Effector memory CD4-positive, alpha-beta T cell (primary cell): ENCODE data around the gene PROCA1.
A peak's percentile ranks its signal among the peaks of the same experiment; 100 is the strongest.

ENCODE experiments used
- DNase-seq, 3 donors: peaks; one replicate each; pipeline ENCODE4 v3.0.0-alpha.2; 2020
- H3K27ac ChIP-seq: 2 replicates; pipeline ENCODE4 v1.7.0; 2013; ENCODE audit warnings: mild to moderate bottlenecking, low read length, moderate library complexity; ENCODE audit not compliant: insufficient read depth, poor library complexity, severe bottlenecking
- H3K27me3 ChIP-seq: replicated peaks from 2 replicates; pipeline ENCODE4 v1.7.0; 2013; ENCODE audit warnings: mild to moderate bottlenecking, low read length; ENCODE audit not compliant: insufficient read depth, control insufficient read depth, poor library complexity, severe bottlenecking
- H3K36me3 ChIP-seq: 2 replicates; pipeline ENCODE4 v1.7.0; 2013; ENCODE audit warnings: mild to moderate bottlenecking, low read length, moderate library complexity; ENCODE audit not compliant: control insufficient read depth, insufficient read depth
- H3K4me1 ChIP-seq: 2 replicates; pipeline ENCODE4 v1.7.0; 2013; ENCODE audit warnings: low read length, mild to moderate bottlenecking; ENCODE audit not compliant: control insufficient read depth, insufficient read depth, poor library complexity, severe bottlenecking
- H3K4me3 ChIP-seq: 2 replicates; pipeline ENCODE4 v1.7.0; 2013; ENCODE audit warnings: low read length, low read depth, mild to moderate bottlenecking; ENCODE audit not compliant: insufficient read depth, poor library complexity, severe bottlenecking
- H3K9me3 ChIP-seq: 2 replicates; pipeline ENCODE4 v1.7.0; 2013; ENCODE audit warnings: mild to moderate bottlenecking, low read length, moderate library complexity; ENCODE audit not compliant: control insufficient read depth

Gene PROCA1

GRCh38 chr17:28734712-28735241, 23.1 kb upstream of the PROCA1 start:
- H3K4me1 ChIP-seq, result peaks cover 11% of the 10 kb centered on the region
- H3K27ac ChIP-seq, result no peak overlapping the region

DNA sequence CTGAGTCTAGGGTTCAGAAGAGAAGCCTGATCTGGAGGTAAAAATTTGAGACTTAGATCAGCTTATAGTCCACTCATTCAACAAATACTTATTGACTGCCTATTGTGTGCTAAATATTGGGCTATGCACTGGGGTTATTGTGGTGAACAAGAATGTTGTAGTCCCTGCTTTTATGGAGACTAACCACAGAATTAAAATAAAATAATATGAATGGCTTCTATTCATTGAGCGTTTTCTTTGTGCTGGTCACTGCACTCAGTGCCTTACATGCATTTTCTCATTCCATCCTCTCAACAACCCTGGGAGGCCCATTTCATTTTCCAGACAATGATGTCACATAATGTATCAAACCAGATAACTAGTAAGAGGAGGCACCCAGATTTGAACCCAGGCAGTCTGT, 21.7 kb upstream of the PROCA1 start:
- no peak overlapping the region for H3K27ac ChIP-seq
- no peak overlapping the region for H3K4me3 ChIP-seq
- no peaks in the 10 kb centered on the region for H3K36me3 ChIP-seq
- peaks cover 8% of the 10 kb centered on the region for H3K4me1 ChIP-seq
- H3K9me3 ChIP-seq, result no peaks in the 10 kb centered on the region
- no peak for DNase-seq
- no peaks in the 10 kb centered on the region for H3K27me3 ChIP-seq

More at GRCh38 chr17:28734712-28735241, 23.1 kb upstream of the PROCA1 start:
- no peak for DNase-seq
- no peak overlapping the region for H3K4me3 ChIP-seq
- H3K27me3 ChIP-seq, result no peaks in the 10 kb centered on the region
- H3K36me3 ChIP-seq, result no peaks in the 10 kb centered on the region
- no peaks in the 10 kb centered on the region for H3K9me3 ChIP-seq

DNA sequence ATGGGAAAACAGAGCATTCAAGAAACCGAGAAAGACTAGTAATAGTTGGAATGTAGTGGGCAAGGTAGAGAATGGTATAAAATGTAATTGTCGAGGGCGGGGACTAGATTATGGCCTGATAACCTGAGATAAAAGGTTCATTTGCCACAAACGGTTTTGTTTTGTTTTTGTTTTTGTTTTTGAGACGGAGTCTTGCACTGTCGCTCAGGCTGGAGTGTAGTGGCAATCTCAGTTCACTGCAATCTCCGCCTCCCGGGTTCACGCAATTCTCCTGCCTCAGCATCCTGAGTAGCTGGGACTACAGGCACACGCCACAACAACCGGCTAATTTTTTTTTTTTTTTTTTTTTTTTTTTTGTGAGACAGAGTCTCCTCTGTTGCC, 18.3 kb upstream of the PROCA1 start:
- Histone ChIP-seq H3K9me3 (no peaks in the 10 kb centered on the region), H3K4me3 (no peak overlapping the region), H3K4me1 (peaks cover 31% of the 10 kb centered on the region), H3K27ac (no peak overlapping the region), H3K27me3 (no peaks in the 10 kb centered on the region), H3K36me3 (peaks cover under 1% of the 10 kb centered on the region)
- no peak for DNase-seq

DNA sequence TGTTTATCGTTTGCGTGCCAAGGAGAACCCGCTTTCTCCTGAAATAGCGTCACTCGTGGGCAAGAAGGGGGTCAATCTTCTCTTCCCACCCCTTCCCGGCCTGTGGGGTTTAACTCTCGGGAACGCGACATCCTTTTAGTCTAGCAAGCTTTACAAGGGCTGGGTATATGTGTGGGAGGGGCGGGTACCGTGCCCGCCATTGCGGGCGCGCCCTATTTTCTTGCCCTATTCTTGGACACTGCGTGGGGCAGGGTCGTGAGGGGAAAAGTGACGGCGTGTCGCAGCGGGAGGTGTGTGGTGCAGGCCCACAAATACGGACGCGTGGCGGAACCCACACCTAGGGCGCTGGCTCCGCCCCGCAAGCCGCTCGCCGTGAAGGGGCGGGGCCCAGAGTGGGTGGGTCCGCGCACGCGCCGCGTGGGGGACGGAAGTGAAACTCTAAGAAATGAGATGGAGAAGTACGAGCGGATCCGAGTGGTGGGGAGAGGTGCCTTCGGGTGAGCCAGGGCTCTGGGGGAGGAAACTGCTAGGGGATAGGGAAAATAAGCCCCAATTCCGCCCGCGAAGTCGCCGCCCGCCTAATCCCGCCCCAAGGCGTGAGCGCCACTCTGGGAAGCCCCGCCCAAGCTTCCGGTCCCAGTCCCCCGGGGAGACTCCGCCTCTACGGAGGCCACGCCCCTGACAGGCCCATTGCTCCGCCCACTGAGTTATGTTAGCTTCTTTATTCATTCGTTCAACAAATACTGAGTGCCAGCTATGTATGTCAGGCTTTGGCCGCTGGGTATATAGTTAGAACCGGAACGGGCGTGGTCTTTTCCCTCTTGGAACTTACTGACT, 16.9 kb upstream of the PROCA1 start, which contains the start of gene NEK8:
Gene NEK8 (plus strand): TSS at position 425 of the 837 bp plus-strand sequence. CDS start 26 bp downstream, at position 451.
- DNase-seq, result peak; percentile 95 to 96 (median 96)

GRCh38 chr17:28726627-28727491, 15.2 kb upstream of the PROCA1 start:
- peaks cover 29% of the 10 kb centered on the region for H3K36me3 ChIP-seq
- DNase-seq, result peak; percentile 81 to 86 (median 82)
- no peaks in the 10 kb centered on the region for H3K9me3 ChIP-seq
- H3K27me3 ChIP-seq, result no peaks in the 10 kb centered on the region
- peak overlapping the region; percentile 64 for H3K4me3 ChIP-seq
- H3K27ac ChIP-seq, result peak overlapping the region; percentile 100
- H3K4me1 ChIP-seq, result peaks cover 35% of the 10 kb centered on the region

More for the DNA sequence above, 16.9 kb upstream of the PROCA1 start, which contains the start of gene NEK8:
- Histone ChIP-seq H3K27me3 (no peaks in the 10 kb centered on the region), H3K4me1 (peaks cover 31% of the 10 kb centered on the region), H3K4me3 (peak within 1 kb of the TSS; percentile 64), H3K9me3 (no peaks in the 10 kb centered on the region), H3K36me3 (peaks cover 14% of the 10 kb centered on the region), H3K27ac (peak within 1 kb of the TSS; percentile 100)

- Histone ChIP-seq H3K4me1 (peaks cover 41% of the 10 kb centered on the region), H3K9me3 (no peaks in the 10 kb centered on the region)
- peak in 2 of 3 donors; percentile 57 to 62 for DNase-seq
These were observed 14.5 kb upstream of the PROCA1 start, which contains the start of gene TLCD1 for GRCh38 chr17:28726226-28726626. TSS of gene TLCD1 (minus strand) at chr17:28726233. CDS start at chr17:28726097, 136 bp downstream.

GRCh38 chr17:28725660-28726225, 14.1 kb upstream of the PROCA1 start:
- peak overlapping the region; percentile 51 for H3K4me3 ChIP-seq
- H3K9me3 ChIP-seq, result no peaks in the 10 kb centered on the region
- peaks cover 29% of the 10 kb centered on the region for H3K36me3 ChIP-seq
- peak overlapping the region; percentile 60 for H3K27ac ChIP-seq
- no peak for DNase-seq
- H3K27me3 ChIP-seq, result no peaks in the 10 kb centered on the region
- H3K4me1 ChIP-seq, result peaks cover 46% of the 10 kb centered on the region

More at GRCh38 chr17:28726226-28726626, 14.5 kb upstream of the PROCA1 start, which contains the start of gene TLCD1:
- Histone ChIP-seq H3K27me3 (no peaks in the 10 kb centered on the region), H3K4me3 (peak within 1 kb of the TSS; percentile 64), H3K36me3 (peaks cover 29% of the 10 kb centered on the region), H3K27ac (peak within 1 kb of the TSS; percentile 100)

- H3K36me3 ChIP-seq, result peaks cover 29% of the 10 kb centered on the region
These were observed 13.5 kb upstream of the PROCA1 start for GRCh38 chr17:28725166-28725659.

DNA sequence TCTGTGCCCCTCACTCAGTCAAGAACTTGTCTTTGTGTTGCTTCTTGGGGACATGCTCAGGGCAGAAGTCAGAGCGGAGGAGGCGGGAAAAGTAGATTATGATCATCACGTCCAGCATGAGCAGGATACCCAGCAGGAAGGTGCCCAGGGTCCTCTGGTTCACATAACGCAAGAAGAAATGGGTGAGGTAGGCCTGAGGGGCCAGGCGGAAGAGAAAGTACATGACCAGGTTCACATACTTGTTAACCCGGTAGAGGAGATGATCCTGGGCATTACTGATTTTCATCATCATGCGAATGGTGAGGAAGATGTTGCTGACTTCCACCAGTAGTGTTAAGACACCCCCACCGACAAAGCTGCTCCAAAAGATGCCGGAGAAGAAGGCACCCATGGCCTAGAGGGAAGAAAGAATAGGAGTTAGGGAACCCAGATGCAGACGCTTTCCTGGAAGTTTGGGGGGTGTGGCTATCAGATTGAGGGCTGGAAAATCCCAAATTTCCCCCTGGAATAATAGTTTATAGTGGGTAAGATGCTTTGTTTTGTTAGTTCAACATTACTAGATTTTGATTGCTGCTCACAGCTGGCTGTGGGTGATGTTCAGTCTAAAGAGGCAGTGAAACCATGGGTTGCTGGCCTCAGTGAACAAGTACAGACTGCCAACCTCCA, 12.9 kb upstream of the PROCA1 start:
- Histone ChIP-seq H3K4me3 (no peak overlapping the region), H3K27me3 (no peaks in the 10 kb centered on the region), H3K9me3 (no peaks in the 10 kb centered on the region), H3K4me1 (peaks cover 54% of the 10 kb centered on the region), H3K36me3 (peaks cover 29% of the 10 kb centered on the region), H3K27ac (peak overlapping the region; percentile 60)
- DNase-seq, result no peak

More at GRCh38 chr17:28725166-28725659, 13.5 kb upstream of the PROCA1 start:
- Histone ChIP-seq H3K27ac (peak overlapping the region; percentile 60), H3K27me3 (no peaks in the 10 kb centered on the region), H3K4me1 (peaks cover 51% of the 10 kb centered on the region), H3K4me3 (peak overlapping the region; percentile 51), H3K9me3 (no peaks in the 10 kb centered on the region)
- no peak for DNase-seq
